Colonic mucosa (tissue), 4 donors: Measurements from ENCODE around the gene MCF2L. TPM values are rescaled to one million over a fixed set of nuclear protein-coding genes. Genes with fewer than 3 reads are reported as not detected.
"Not testable (repeated sequence)": the region's sequence is repeated elsewhere in the genome, so short reads cannot be mapped to it uniquely, and the experiment has no call there.

Experiments
- DNase-seq: peaks from one replicate; pipeline ENCODE4 v3.0.0-alpha.2; 2020
- H3K27ac ChIP-seq: fragments of 200-600 bp; one replicate; pipeline ENCODE4 v1.8.0; 2021
- H3K27me3 ChIP-seq: fragments of 200-600 bp; one replicate; pipeline ENCODE4 v1.8.0; 2021
- H3K36me3 ChIP-seq: fragments of 200-600 bp; one replicate; pipeline ENCODE4 v1.8.0; 2021
- H3K4me1 ChIP-seq: fragments of 200-600 bp; one replicate; pipeline ENCODE4 v1.8.0; 2021; ENCODE audit warnings: mild to moderate bottlenecking
- H3K4me3 ChIP-seq: fragments of 200-600 bp; one replicate; pipeline ENCODE4 v1.8.0; 2021
- H3K9ac ChIP-seq, 2 donors: one replicate each; pipeline ENCODE4 v1.7.0; 2013; ENCODE audit warnings: control low read depth in 2 of 2, low read depth in 2 of 2, low read length in 2 of 2
- H3K9me3 ChIP-seq: fragments of 200-600 bp; one replicate; pipeline ENCODE4 v1.8.0; 2021
- CTCF ChIP-seq: fragments of 200-600 bp; IDR thresholded peaks from one replicate; pipeline ENCODE4 v1.8.0; 2022; ENCODE audit warnings: antibody characterized with exemption, mild to moderate bottlenecking
- intact Hi-C: fragments of 100-400 bp; cut with DNase I; formaldehyde crosslinking; loops from one replicate; pipeline ENCODE4 v1.14.1; 2022
- total RNA-seq, 2 donors: library from RNA; stranded (reverse); fragmentation: NEBNext Ultra II Directional in 1 of 2; extraction: Animal tissue kit (Norgen Biotek cat#: 25700) in 1 of 2; gene quantifications; one replicate each; pipeline ENCODE4 v1.2.1, GENCODE V29; 2021
- donor health status: healthy.
- donor health status: DM: no; HTN: no; CAD: no.
- donor health status: DM: no; HTN: no; CAD: no.

MCF2L gene
- total RNA-seq, 2 donors from 2014 or later, result 45.0 to 88.3 TPM

GRCh38 chr13:113076681-113077401, 107.8 kb downstream of the MCF2L start:
- Histone ChIP-seq H3K27me3 (no peaks in the 10 kb centered on the region), H3K4me3 (no peak overlapping the region), H3K9me3 (no peaks in the 10 kb centered on the region), H3K36me3 (no peaks in the 10 kb centered on the region), H3K4me1 (no peaks in the 10 kb centered on the region), H3K27ac (no peak overlapping the region), H3K9ac (no peak overlapping the region)
- TF ChIP-seq CTCF, result no peak
- DNase-seq, result no peak
- intact Hi-C loops, result no loop called here

GRCh38 chr13:113077566-113077952, 108.5 kb downstream of the MCF2L start:
- Histone ChIP-seq H3K9me3 (no peaks in the 10 kb centered on the region), H3K27ac (no peak overlapping the region), H3K4me1 (no peaks in the 10 kb centered on the region), H3K9ac (no peak overlapping the region), H3K27me3 (no peaks in the 10 kb centered on the region), H3K36me3 (no peaks in the 10 kb centered on the region), H3K4me3 (no peak overlapping the region)
- TF ChIP-seq CTCF, result no peak
- DNase-seq, result no peak
- intact Hi-C loops, result no loop called here

- intact Hi-C loops, result no loop called here
- H3K9ac ChIP-seq, result no peak overlapping the region
Observed at GRCh38 chr13:113077953-113078901, 109.2 kb downstream of the MCF2L start.

GRCh38 chr13:113078902-113079780, 110.1 kb downstream of the MCF2L start:
- Histone ChIP-seq H3K4me1 (no peaks in the 10 kb centered on the region), H3K4me3 (no peak overlapping the region), H3K9me3 (no peaks in the 10 kb centered on the region), H3K27ac (no peak overlapping the region), H3K27me3 (no peaks in the 10 kb centered on the region), H3K36me3 (no peaks in the 10 kb centered on the region), H3K9ac (no peak overlapping the region)
- intact Hi-C loops, result no loop called here
- DNase-seq, result no peak
- no peak for TF ChIP-seq CTCF

More at GRCh38 chr13:113077953-113078901, 109.2 kb downstream of the MCF2L start:
- no peak overlapping the region for H3K27ac ChIP-seq
- TF ChIP-seq CTCF, result no peak
- H3K4me3 ChIP-seq, result no peak overlapping the region
- H3K9me3 ChIP-seq, result no peaks in the 10 kb centered on the region
- no peaks in the 10 kb centered on the region for H3K36me3 ChIP-seq
- no peaks in the 10 kb centered on the region for H3K27me3 ChIP-seq
- H3K4me1 ChIP-seq, result no peaks in the 10 kb centered on the region
- no peak for DNase-seq

GRCh38 chr13:113079781-113080080, 110.7 kb downstream of the MCF2L start:
- H3K36me3 ChIP-seq, H3K9me3 ChIP-seq, DNase-seq, H3K27me3 ChIP-seq, intact Hi-C loops, H3K27ac ChIP-seq, H3K9ac ChIP-seq, H3K4me3 ChIP-seq, H3K4me1 ChIP-seq: not testable (repeated sequence)
